A673 (cell line): Measurements from ENCODE around the gene EXOC6B. TPM values are rescaled to one million over a fixed set of nuclear protein-coding genes. Genes with fewer than 3 reads are reported as not detected.

Experiments used
- BruUV-seq: library from RNA; stranded (reverse); fragments of 400-500 nt; replicated peaks from 2 replicates; lab custom pipeline; 2021; lab: Mats Ljungman, UMichigan
- CTCF ChIA-PET: fragments of 300-600 bp; sonication (Branson Sonifier 250); formaldehyde crosslinking; loops from one replicate; lab custom pipeline; 2022; ENCODE audit warnings: antibody characterized with exemption; lab: Charles Lee
- POLR2A ChIA-PET: fragments of 300-600 bp; sonication (Branson Sonifier 250); formaldehyde crosslinking; loops from one replicate; lab custom pipeline; 2022; ENCODE audit warnings: antibody characterized with exemption; ENCODE audit not compliant: low non-redundant PET; lab: Charles Lee
- DNase-seq: peaks from one replicate; pipeline ENCODE4 v3.0.0-alpha.2; 2015; ENCODE audit warnings: low spot score
- H3K27ac ChIP-seq: fragments of 200-600 bp; sonication (generic); 2 replicates; pipeline ENCODE4 v1.5.1; 2016; ENCODE audit warnings: mixed run types, low read depth, mild to moderate bottlenecking, mixed read lengths, antibody characterized with exemption, low read length; ENCODE audit not compliant: poor library complexity, severe bottlenecking
- H3K27me3 ChIP-seq: fragments of 200-600 bp; sonication (generic); replicated peaks from 2 replicates; pipeline ENCODE4 v1.6.1; 2017; ENCODE audit warnings: mixed run types, low read depth, mild to moderate bottlenecking, mixed read lengths, antibody characterized with exemption, low read length; ENCODE audit not compliant: insufficient read depth, poor library complexity
- H3K36me3 ChIP-seq: fragments of 200-600 bp; sonication (generic); 2 replicates; pipeline ENCODE4 v1.6.1; 2016; ENCODE audit warnings: mixed run types, mild to moderate bottlenecking, mixed read lengths, antibody characterized with exemption, low read length; ENCODE audit not compliant: insufficient read depth, poor library complexity, severe bottlenecking
- H3K4me1 ChIP-seq: fragments of 200-600 bp; sonication (generic); 2 replicates; pipeline ENCODE4 v1.6.1; 2017; ENCODE audit warnings: mixed run types, mild to moderate bottlenecking, mixed read lengths, antibody characterized with exemption, low read length; ENCODE audit not compliant: insufficient read depth, poor library complexity, severe bottlenecking
- H3K4me3 ChIP-seq: fragments of 200-600 bp; sonication (generic); 2 replicates; pipeline ENCODE4 v1.5.1; 2016; ENCODE audit warnings: low read depth, mixed run types, mild to moderate bottlenecking, mixed read lengths, low read length; ENCODE audit not compliant: poor library complexity, severe bottlenecking
- H3K9me3 ChIP-seq: fragments of 200-600 bp; sonication (generic); 2 replicates; pipeline ENCODE4 v1.6.1; 2016; ENCODE audit warnings: mixed run types, low read depth, mild to moderate bottlenecking, mixed read lengths, antibody characterized with exemption, low read length; ENCODE audit not compliant: poor library complexity, severe bottlenecking
- EZH2 ChIP-seq: fragments of 200-600 bp; sonication (generic); IDR thresholded peaks from 2 replicates; pipeline ENCODE4 v1.6.1; 2017; ENCODE audit warnings: borderline replicate concordance, low read depth, mild to moderate bottlenecking, mixed read lengths, antibody characterized with exemption, low read length; ENCODE audit not compliant: poor library complexity, severe bottlenecking
- intact Hi-C: fragments of 100-400 bp; cut with micrococcal nuclease; formaldehyde crosslinking; loops from one replicate; pipeline ENCODE4 v1.10.0; 2022; ENCODE audit not compliant: unreplicated experiment
- total RNA-seq: library from RNA; stranded (reverse); gene quantifications from 2 replicates; pipeline ENCODE4 v1.2.3, GENCODE V29; 2021
- TF ChIP-seq, protein P1 (sequence below): fragments of 300-800, 200-600 bp; sonication (generic); conservative IDR thresholded peaks from 2 replicates; pipeline ENCODE4 v1.5.1; 2017; ENCODE audit warnings: low read depth, mild to moderate bottlenecking, antibody characterized with exemption, low read length, moderate library complexity, mixed read lengths

The EXOC6B gene
- total RNA-seq, 1 experiment from 2014 or later = 138 TPM

DNA sequence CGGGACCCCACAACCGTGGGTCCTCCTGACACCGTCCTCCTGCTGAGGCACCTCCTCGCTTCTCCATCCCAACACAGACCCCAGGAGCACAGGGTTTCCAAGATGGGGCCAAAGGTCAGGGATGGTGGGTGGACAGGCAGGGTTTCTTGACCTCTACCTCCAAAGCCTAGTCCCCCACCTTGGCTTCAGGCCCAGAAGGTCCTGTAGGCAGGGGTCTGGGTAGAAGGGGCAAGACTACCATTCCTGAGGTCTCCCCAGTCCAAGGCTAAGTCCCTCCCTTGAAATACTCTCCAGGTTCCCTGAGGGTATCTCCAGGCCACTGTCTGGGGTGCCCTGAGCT, 685.2 kb downstream of the EXOC6B start:
- DNase-seq = no peak
- Histone ChIP-seq H3K4me3 (no peak overlapping the region), H3K27ac (no peak overlapping the region), H3K36me3 (no peaks in the 10 kb centered on the region), H3K4me1 (peaks cover 10% of the 10 kb centered on the region), H3K27me3 (peaks cover 5% of the 10 kb centered on the region), H3K9me3 (no peaks in the 10 kb centered on the region)
- POLR2A ChIA-PET = no interaction called here
- intact Hi-C loops = loop anchor here (10.0 kb wide), 1 partner anchor 526 kb away; no protein-coding TSS in a partner anchor
- CTCF ChIA-PET = interaction anchor here (0.7 kb wide), 1 partner anchor 8 kb away, joined by 3 read pairs; no protein-coding TSS in a partner anchor
- TF ChIP-seq EZH2 = no peak
- TF ChIP-seq, protein P1, sequence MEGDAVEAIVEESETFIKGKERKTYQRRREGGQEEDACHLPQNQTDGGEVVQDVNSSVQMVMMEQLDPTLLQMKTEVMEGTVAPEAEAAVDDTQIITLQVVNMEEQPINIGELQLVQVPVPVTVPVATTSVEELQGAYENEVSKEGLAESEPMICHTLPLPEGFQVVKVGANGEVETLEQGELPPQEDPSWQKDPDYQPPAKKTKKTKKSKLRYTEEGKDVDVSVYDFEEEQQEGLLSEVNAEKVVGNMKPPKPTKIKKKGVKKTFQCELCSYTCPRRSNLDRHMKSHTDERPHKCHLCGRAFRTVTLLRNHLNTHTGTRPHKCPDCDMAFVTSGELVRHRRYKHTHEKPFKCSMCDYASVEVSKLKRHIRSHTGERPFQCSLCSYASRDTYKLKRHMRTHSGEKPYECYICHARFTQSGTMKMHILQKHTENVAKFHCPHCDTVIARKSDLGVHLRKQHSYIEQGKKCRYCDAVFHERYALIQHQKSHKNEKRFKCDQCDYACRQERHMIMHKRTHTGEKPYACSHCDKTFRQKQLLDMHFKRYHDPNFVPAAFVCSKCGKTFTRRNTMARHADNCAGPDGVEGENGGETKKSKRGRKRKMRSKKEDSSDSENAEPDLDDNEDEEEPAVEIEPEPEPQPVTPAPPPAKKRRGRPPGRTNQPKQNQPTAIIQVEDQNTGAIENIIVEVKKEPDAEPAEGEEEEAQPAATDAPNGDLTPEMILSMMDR = no peak
- BruUV-seq = no TSS peak

GRCh38 chr2:72139874-72140620, 685.8 kb downstream of the EXOC6B start:
- no peak overlapping the region for H3K27ac ChIP-seq
- no TSS peak for BruUV-seq
- no peaks in the 10 kb centered on the region for H3K9me3 ChIP-seq
- H3K4me1 ChIP-seq = peaks cover 4% of the 10 kb centered on the region
- DNase-seq = no peak
- no peaks in the 10 kb centered on the region for H3K36me3 ChIP-seq
- TF ChIP-seq, protein P1 = no peak
- TF ChIP-seq EZH2 = no peak
- intact Hi-C loops = loop anchor here (10.0 kb wide), 1 partner anchor 525 kb away; no protein-coding TSS in a partner anchor
- H3K27me3 ChIP-seq = peaks cover 2% of the 10 kb centered on the region
- no peak overlapping the region for H3K4me3 ChIP-seq
- ChIA-PET POLR2A (no interaction called here), CTCF (no interaction called here)

GRCh38 chr2:72139471-72139873, 686.4 kb downstream of the EXOC6B start:
- H3K4me3 ChIP-seq = no peak overlapping the region
- no peaks in the 10 kb centered on the region for H3K9me3 ChIP-seq
- TF ChIP-seq, protein P1 = no peak
- TF ChIP-seq EZH2 = no peak
- H3K27ac ChIP-seq = no peak overlapping the region
- no TSS peak for BruUV-seq
- ChIA-PET POLR2A (no interaction called here), CTCF (no interaction called here)
- no peaks in the 10 kb centered on the region for H3K4me1 ChIP-seq
- no peaks in the 10 kb centered on the region for H3K27me3 ChIP-seq
- intact Hi-C loops = no loop called here
- DNase-seq = no peak
- no peaks in the 10 kb centered on the region for H3K36me3 ChIP-seq
